Nephron (organoid): ENCODE measurements around the gene ARHGAP10.

Experiments
- H3K27ac Mint-ChIP-seq, 3 experiments: 2 replicates each; pipeline ENCODE4 v1.8.0; 2020; ENCODE audit warnings: mixed read lengths in 3 of 3, mild to moderate bottlenecking in 2 of 3, moderate library complexity in 1 of 3
- H3K27me3 Mint-ChIP-seq: 2 replicates; pipeline ENCODE4 v1.8.0; 2021; ENCODE audit warnings: low read depth, mild to moderate bottlenecking, moderate library complexity, mixed read lengths
- H3K36me3 Mint-ChIP-seq: 2 replicates; pipeline ENCODE4 v1.8.0; 2020; ENCODE audit warnings: low read depth, mixed read lengths
- H3K4me1 Mint-ChIP-seq: 2 replicates; pipeline ENCODE4 v1.8.0; 2020; ENCODE audit warnings: mixed read lengths
- H3K4me3 Mint-ChIP-seq, 3 experiments: 2 replicates each; pipeline ENCODE4 v1.8.0; 2020; ENCODE audit warnings: mild to moderate bottlenecking in 3 of 3, mixed read lengths in 3 of 3, moderate library complexity in 2 of 3
- H3K9me3 Mint-ChIP-seq: 2 replicates; pipeline ENCODE4 v1.8.0; 2020; ENCODE audit warnings: mixed read lengths
- CTCF ChIP-seq, 3 experiments: fragments of 200-600 bp; sonication (generic); IDR thresholded peaks; one replicate each; pipeline ENCODE4 v1.5.0; 2021; ENCODE audit warnings: antibody characterized with exemption in 3 of 3; ENCODE audit not compliant: unreplicated experiment in 3 of 3

ARHGAP10 gene

DNA sequence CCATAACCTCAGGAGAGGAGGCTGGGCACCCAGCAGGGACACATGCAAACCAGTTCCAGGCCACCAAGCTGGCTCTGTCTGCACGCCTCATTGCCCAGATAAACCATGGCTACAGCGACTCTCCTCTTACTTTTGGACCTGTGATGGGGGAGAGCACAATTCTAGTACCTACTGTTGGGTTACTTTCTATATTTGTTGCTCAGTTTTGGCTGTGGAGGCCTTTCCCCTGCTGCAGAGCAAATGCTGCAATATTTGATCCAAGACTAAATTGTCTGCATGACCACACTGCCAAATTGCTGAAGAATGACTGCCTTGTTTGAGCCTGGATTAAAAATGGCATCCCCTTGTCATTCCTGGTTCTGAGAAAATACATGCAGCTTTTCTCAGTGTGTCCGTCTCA is 253.5 kb downstream of the ARHGAP10 start:
- H3K9me3 Mint-ChIP-seq: peaks cover 4% of the 10 kb centered on the region
- peaks cover 7% of the 10 kb centered on the region for H3K36me3 Mint-ChIP-seq
- no peak for TF ChIP-seq CTCF (IDR thresholded peaks at IDR 0.05; ENCODE audit: unreplicated experiment in 3 of 3)
- H3K27me3 Mint-ChIP-seq: no peaks in the 10 kb centered on the region
- peaks cover 5% of the 10 kb centered on the region for H3K4me1 Mint-ChIP-seq
- no peak overlapping the region for H3K27ac Mint-ChIP-seq
- H3K4me3 Mint-ChIP-seq: no peak overlapping the region

- no peak overlapping the region for H3K4me3 Mint-ChIP-seq
- peak overlapping the region in 2 of 3 experiments; percentile 5 to 14 for H3K27ac Mint-ChIP-seq
- no peaks in the 10 kb centered on the region for H3K27me3 Mint-ChIP-seq
- H3K36me3 Mint-ChIP-seq: peaks cover 7% of the 10 kb centered on the region
- TF ChIP-seq CTCF (IDR thresholded peaks at IDR 0.05; ENCODE audit: unreplicated experiment in 3 of 3): no peak
- H3K9me3 Mint-ChIP-seq: peaks cover 4% of the 10 kb centered on the region
- peaks cover 22% of the 10 kb centered on the region for H3K4me1 Mint-ChIP-seq
Measured at GRCh38 chr4:147987252-147987651, 255.4 kb downstream of the ARHGAP10 start.

- Mint-ChIP-seq H3K4me3 (no peak overlapping the region), H3K27me3 (no peaks in the 10 kb centered on the region), H3K36me3 (no peaks in the 10 kb centered on the region), H3K27ac (peak overlapping the region; percentile 79 to 95 (median 87)), H3K4me1 (peaks cover 43% of the 10 kb centered on the region), H3K9me3 (no peaks in the 10 kb centered on the region)
- no peak for TF ChIP-seq CTCF (IDR thresholded peaks at IDR 0.05; ENCODE audit: unreplicated experiment in 3 of 3)
Measured at GRCh38 chr4:147991543-147992283, 259.8 kb downstream of the ARHGAP10 start.

GRCh38 chr4:147994076-147994475 is 262.2 kb downstream of the ARHGAP10 start:
- peaks cover 43% of the 10 kb centered on the region for H3K4me1 Mint-ChIP-seq
- no peak for TF ChIP-seq CTCF (IDR thresholded peaks at IDR 0.05; ENCODE audit: unreplicated experiment in 3 of 3)
- peak overlapping the region in 1 of 3 experiments; percentile 26 for H3K4me3 Mint-ChIP-seq
- peaks cover 2% of the 10 kb centered on the region for H3K9me3 Mint-ChIP-seq
- no peaks in the 10 kb centered on the region for H3K27me3 Mint-ChIP-seq
- H3K36me3 Mint-ChIP-seq: peaks cover 6% of the 10 kb centered on the region
- peak overlapping the region; percentile 58 to 90 (median 79) for H3K27ac Mint-ChIP-seq

DNA sequence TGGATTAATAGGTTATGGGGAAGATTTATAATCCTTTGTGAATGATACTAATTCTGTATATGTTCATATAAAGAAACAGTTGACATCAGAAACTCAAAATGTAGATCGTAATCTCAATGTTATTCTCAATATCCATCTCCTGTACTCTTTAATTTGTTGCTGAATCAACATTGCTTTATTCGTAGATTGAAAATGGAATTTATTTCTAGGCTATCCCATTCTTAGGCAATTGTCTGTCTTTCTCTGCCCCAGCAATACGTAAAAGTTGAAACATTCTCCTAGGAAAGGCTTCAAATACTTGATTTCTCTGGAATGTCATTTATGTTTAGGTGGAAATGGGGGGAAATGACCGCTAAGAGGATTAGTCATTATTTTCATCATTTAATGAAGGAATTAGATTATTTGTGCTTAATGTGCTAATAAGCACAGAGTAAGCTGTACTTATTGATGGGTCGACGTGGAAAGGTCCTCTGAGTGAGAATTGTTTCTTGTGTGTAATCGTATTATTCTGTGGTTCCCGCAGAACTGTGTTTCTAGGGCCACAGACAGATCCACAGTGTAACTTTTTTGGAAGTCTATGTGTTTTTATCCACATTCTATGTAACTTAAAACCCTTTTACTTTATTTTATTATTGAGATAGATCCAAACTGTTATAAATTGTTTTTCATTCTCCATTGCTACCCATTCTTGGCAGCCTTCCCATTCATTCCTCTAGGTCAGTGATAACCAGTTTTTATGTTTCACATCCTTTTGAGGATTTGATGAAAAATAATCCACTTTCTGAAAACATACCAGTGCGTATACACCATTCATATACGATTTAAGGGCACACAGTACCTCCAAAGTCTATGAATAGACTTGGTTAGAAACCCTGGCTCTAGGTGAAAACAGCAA is 262.9 kb downstream of the ARHGAP10 start:
- Mint-ChIP-seq H3K27me3 (no peaks in the 10 kb centered on the region), H3K36me3 (peaks cover 12% of the 10 kb centered on the region), H3K4me1 (peaks cover 43% of the 10 kb centered on the region), H3K4me3 (peak overlapping the region in 1 of 3 experiments; percentile 26), H3K9me3 (peaks cover 5% of the 10 kb centered on the region), H3K27ac (peak overlapping the region; percentile 58 to 90 (median 79))
- no peak for TF ChIP-seq CTCF (IDR thresholded peaks at IDR 0.05; ENCODE audit: unreplicated experiment in 3 of 3)
